Activated CD4-positive, alpha-beta T cell treated with anti-CD3 and anti-CD28 coated beads, Interleukin-2, amount 50 U/mL, for 48 hours (primary cell): Measurements from ENCODE around the gene ZNF700.
"Not testable (repeated sequence)": the region's sequence is repeated elsewhere in the genome, so short reads cannot be mapped to it uniquely, and the experiment has no call there.

Experiments used
- DNase-seq, 2 experiments: peaks; one replicate each; pipeline ENCODE4 v3.0.0-alpha.2; 2020

The ZNF700 gene

DNA sequence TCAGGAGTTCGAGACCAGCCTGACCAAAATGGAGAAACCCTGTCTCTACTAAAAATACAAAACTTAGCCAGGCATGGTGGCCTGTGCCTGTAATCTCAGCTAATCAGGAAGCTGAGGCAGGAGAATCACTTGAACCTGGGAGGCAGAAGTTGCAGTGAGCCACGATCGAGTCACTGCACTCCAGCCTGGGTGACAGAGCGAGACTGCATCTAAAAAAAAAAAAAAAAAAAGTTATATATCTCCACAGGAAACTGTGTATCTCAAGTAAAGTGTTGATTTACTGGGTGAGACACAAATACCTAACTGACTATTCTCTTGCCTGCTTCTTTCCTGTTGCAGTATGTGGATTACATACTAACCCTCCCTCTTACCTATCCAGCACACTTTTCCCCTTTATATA lies 67.0 kb downstream of the ZNF700 start:
- not testable (repeated sequence) for DNase-seq

DNA sequence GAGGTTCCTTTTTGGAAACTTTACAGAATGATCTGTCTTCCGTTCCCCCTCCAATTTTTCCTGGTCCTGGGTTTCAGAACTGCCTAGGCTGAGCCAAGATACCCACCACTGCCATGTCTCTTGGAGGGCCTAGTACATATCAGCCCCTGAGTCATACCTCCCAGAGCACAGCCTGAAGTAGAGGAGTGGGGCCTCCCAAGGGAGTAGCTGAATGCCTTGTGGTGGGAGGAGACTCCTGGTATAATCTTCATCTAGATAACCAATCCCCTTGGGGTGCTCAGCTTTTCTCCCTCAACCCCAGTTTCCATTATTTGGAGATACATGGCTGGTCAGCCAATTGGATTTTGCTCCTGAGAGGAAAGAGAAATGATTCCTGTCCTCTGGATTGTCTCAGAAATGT lies 70.3 kb downstream of the ZNF700 start:
- DNase-seq, result peak in 1 of 2 experiments; percentile 5
